ENCODE measurements around the gene VSTM2L.

Gene VSTM2L

DNA sequence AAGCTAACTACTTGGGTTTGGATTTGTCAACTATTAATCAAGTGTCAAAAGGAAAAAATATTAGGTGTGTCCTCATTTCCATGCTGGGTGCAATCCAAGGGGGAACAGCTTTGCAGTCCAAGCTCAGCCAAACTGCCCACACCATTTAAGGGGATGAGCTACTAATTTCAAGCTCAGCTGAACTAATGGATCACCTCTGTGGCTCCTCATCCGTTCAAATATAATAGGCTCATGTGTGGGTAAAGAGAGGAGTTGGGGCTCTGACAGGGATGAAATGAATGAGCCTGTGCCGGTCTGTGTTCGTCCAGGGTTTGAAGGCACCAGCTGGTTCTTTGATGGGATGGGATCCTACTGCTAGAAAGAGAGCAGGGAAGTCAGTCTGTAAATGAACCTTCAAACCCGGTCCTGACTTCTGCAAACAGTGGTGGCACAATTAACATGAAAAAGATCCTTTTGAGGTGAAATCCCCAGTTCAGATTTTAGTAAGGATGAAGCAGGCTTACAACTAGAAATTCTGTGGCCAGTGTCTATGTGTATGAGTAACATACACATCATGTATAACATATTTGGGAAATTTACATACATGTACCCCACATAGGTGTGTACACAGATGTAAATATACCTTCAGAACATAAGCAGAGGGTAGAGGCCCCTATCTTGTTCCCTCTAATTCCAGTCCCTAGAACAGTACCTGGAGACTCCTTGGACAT, 88.4 kb downstream of the VSTM2L start:
- no peak for DNase-seq

- no peak for DNase-seq
These were observed 89.0 kb downstream of the VSTM2L start for GRCh38 chr20:37991908-37992307.

DNA sequence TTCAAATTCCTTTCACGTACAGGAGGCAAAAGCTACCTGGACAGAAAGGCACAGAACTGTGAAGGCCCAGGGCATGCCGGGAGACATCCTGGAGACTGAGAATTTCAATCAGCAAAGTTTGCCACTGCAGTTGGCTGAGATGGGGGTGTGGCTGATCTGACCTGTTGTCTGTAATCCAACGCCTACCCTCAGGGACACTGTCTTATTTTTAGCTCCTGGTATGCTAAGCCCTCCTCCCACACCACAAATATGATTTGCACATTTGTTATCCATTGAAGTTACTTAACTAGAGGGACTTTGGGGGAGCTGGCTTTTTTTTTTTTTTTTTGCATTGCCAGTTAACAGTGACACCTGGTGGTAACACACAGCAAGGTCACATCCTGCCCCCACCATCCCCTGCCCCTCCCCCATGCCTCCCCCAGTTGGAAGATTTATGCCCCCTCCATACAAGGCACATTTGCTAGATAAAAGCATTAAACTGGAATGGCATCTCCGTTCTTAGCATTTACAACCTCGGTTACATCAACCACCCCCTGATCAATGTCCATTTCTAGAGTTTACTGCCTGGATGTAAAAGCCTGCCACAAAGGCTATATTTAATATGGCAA, 90.0 kb downstream of the VSTM2L start:
- DNase-seq, result no peak

- DNase-seq, result no peak
These were observed 91.6 kb downstream of the VSTM2L start for GRCh38 chr20:37994512-37994911.

Data from right forelimb (tissue), 1 donor.